Endothelial cell of hepatic sinusoid (primary cell): Measurements from ENCODE around the gene WDR74.
"Not testable (repeated sequence)": the region's sequence is repeated elsewhere in the genome, so short reads cannot be mapped to it uniquely, and the experiment has no call there.

Experiments used
- in situ Hi-C: cut with HindIII; loops from 2 replicates; pipeline ENCODE4 v1.10.0; 2017; ENCODE audit warnings: low sequenced_read_pairs

Gene WDR74

DNA sequence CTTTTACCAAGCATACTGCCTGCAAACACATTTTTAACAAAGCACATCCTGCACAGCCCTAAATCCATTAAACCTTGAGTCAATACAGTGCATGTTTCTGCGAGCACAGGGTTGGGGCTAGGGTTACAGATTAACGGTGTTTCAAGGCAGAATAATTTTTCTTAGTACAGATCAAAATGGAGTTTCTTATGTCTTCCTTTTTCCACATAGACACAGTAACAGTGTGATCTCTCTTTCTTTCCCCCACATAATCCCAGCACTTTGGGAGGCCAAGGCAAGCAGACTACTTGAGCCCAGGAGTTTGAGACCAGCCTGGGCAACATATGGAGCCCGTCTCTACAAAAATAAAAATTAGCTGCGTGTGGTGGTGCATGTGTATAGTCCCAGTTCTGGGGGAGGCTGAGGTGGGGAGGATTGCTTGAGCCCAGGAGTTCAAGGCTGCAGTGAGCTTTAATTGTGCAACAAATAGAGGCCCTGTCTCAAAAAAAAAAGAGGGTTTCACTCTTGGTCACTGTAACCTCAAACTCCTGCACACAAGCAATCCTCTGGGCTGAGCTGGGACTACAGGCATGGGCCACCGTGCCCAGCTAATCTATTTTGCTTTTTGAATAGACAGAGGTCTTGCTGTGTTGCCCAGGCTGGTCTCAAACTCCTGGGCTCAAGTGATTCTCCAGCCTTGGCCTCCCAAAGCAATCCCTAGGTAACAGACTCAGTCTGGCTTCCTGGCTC lies 21.6 kb upstream of the WDR74 start:
- in situ Hi-C loops, result no loop called here

- in situ Hi-C loops, result not testable (repeated sequence)
These were observed 19.9 kb upstream of the WDR74 start for GRCh38 chr11:62859281-62859703.

- in situ Hi-C loops, result no loop called here
These were observed 18.8 kb upstream of the WDR74 start for GRCh38 chr11:62858201-62858600.

- in situ Hi-C loops, result no loop called here
These were observed 18.2 kb upstream of the WDR74 start for GRCh38 chr11:62857541-62857982.

GRCh38 chr11:62856333-62856895 lies 17.0 kb upstream of the WDR74 start:
- in situ Hi-C loops, result no loop called here

GRCh38 chr11:62855571-62856332 lies 16.4 kb upstream of the WDR74 start:
- in situ Hi-C loops, result no loop called here

GRCh38 chr11:62854825-62855570 lies 15.6 kb upstream of the WDR74 start:
- in situ Hi-C loops, result no loop called here

DNA sequence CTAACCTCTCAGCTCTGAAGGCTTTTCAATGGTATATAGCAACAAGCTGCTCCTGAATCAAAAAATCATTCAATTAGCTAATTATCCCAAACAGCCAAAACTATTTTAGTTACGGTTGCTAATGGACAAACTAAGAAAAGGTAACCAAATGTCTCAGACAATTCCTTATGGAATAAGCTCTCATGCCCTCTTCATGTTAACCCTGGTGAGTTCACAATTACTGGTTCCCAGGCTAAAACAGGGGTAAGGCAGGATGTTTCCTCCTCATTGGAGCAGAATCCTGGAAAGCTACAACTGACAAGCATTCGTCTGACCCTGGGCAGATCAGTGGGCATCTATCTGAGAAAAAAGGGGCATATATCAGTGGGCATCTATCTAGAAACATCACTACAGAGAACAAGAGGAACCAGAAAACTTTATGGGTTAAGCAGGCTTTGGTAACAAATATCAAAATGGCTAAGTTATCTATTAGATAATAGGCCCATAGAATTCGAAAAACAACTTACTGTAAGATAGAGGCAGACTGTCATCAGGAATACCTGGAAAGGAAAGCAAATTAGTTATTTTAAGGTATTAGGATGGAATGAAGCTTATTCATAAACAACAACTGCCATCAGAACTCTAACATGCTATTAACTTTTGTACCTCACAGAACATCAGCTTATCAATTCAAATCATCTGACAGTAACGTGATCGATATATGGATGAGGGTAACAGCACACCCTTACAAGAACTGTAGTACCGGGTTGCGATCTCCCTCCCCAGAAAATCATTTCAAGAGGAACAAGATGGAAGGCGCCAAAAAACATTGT lies 14.8 kb upstream of the WDR74 start:
- in situ Hi-C loops, result no loop called here

DNA sequence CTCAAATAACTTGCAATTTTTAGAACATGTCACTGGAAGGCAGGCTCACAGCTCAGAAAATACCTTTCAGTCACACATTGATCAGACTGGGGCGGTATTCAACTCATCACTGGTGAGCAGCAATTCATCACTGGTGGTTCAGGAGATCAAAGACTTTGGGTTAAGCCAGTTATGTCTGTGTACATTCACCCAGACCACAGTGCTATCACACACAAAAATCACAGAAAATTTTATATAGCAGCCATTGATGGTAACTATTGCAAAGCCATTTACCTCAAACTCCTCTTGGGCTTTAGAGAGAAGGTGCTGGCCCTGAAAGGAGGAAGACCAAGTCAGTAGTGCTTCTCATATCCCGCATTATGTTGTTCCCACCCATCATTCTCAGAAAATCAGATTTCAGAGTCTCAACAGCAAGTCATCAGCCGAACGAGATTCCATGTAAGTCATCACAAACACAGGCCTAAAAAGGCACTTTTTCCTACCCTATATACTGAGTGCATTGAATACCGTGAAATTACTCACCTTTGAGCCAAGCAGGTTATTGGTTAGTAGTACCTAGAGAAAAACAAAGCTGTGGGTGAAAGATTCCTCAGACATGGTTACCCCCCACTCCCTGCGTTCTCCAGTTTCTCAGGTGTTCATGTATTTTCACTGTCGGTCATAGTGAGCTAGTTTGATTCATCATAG lies 14.0 kb upstream of the WDR74 start:
- in situ Hi-C loops, result no loop called here

DNA sequence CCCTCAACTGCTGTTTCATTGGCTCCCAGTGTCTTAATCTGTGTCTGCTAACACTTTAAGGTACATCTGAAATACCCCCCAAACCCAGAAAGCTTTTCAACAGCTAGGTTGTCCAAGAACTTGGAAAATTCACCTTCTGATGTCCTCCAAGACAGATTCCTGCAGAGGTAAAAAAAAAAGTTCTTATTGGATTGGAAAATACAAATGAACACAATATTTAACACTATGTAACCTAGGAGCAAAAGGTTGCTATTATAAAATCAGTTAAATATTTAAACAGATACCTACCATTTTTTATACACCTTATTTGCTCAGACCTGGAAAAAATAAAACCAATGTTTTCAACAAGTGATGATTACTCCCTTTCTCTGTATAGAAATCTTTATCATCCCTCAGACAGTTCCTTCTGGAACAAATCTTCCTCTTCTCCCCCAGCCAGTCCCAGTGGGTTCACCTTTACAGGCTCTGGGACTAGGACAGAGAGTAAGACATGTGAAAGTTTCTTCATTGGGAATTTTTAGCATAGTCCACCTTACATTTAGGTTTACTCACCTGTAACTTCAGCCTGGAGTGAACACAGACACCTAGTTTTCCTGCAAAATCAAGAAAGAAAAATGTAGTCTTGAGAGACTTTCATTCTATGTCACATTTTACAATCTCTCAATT lies 13.3 kb upstream of the WDR74 start:
- in situ Hi-C loops, result no loop called here

- in situ Hi-C loops, result no loop called here
These were observed 12.6 kb upstream of the WDR74 start for GRCh38 chr11:62851807-62852522.

DNA sequence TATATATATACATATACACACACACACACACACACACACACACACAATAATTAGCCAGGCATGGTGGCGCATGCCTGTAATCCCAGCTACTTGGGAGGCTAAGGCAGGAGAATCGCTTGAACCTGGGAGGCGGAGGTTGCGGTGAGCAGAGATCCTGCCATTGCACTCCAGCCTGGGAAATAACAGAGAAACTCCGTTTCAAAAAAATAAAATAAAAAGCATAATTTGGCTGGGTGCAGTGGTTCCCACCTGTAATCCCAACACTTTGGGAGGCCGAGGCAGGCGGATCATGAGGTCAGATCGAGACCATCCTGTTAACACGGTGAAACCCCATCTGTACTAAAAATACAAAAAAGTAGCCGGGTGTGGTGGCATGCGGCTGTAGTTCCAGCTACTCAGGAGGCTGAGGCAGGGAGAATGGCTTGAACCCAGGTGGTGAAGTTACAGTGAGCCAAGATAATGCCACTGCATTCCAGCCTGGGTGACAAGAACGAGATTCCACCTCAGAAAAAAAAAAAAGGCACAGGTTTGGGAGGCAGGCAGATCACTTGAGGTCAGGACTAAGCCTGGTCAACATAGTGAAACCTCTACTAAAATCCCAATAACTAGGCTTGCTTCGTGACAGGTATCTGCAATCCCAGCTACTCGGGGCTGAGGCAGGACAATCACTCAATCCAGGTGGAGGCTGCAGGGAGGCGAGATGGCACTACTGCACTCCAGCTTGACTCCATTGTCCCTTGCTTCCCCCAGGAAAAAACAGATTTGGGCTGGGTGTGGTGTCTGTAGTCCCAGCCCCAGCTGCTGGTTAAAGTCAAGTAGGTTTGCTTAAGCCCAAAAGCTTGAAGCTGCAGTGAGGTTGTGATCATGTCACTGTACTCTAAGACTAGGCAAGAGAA lies 11.8 kb upstream of the WDR74 start:
- in situ Hi-C loops, result no loop called here

DNA sequence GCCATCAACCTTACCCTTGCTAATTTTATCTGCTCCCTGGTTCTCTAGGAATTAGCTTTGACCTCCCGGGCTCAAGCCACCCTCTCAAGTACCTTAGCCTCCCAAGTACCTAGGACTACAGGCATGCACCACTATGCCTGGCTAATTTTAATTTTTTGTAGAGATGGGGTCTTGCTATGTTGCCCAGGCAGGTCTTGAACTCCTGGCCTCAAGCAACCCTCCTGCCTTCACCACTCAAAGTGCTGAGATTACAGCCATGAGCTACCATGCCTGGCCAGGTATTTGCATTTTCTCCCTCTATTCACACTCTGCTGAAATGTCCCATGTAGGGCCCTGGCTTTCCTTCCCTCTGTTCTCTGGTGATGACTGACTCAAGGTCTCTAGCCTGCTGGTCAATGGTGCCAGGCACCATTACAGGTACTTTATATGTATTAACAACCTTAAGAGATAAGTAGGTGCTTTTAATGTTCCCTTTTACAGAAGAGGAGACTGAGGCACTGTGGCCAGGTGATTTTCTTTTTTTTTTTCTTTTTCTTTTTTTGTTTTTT lies 8.5 kb upstream of the WDR74 start:
- in situ Hi-C loops, result no loop called here

GRCh38 chr11:62846177-62846576 lies 6.8 kb upstream of the WDR74 start:
- in situ Hi-C loops, result no loop called here

DNA sequence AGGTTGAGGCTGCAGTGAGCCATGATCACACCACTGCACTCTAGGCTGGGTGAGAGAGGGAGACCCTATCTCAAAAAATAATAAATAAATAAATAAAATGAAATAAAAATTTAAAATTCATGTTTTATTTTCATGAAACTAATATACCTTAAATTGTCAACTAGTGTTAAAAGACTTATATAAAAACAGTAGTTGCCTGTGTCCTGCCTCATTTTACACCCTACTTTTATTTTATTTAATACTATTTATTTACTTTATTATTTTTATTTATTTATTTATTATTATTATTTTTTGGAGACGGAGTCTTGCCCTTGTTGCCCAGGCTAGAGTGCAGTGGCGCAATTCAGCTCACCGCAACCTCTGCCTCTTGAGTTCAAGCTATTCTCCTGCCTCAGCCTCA lies 4.8 kb upstream of the WDR74 start:
- in situ Hi-C loops, result no loop called here

DNA sequence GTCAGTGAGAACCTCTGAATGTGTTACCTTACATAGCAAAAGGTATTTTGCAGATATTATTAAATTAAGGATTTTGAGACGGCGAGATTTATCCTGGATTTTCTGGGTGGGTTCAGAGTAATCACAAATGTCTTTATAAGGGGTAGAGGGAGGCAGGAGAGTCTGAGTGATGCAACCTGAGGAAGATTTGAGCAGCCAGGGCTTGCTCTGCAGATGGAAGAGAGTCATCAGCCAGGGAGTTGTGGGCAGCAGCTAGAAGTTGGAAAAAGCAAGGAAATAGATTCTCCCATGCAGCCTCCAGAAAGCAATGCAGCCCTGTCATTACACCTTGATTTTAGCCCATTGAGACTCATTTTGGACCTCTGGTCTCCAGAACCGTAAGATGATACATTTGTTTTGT lies 4.1 kb upstream of the WDR74 start:
- in situ Hi-C loops, result no loop called here

- in situ Hi-C loops, result not testable (repeated sequence)
These were observed 3.5 kb upstream of the WDR74 start for GRCh38 chr11:62842891-62843290.
